Activated CD4-positive, CD25-positive, alpha-beta regulatory T cell treated with anti-CD3 and anti-CD28 coated beads, Interleukin-2, amount 50 U/mL, for 72 hours (primary cell): ENCODE results near the gene OSCP1.

Experiments used
- DNase-seq: peaks from one replicate; pipeline ENCODE4 v3.0.0; 2021

Gene OSCP1

GRCh38 chr1:36443297-36443696, 7.0 kb downstream of the OSCP1 start:
- no peak for DNase-seq

- DNase-seq: no peak
Observed at GRCh38 chr1:36442337-36442736, 7.9 kb downstream of the OSCP1 start.

GRCh38 chr1:36440646-36441045, 9.6 kb downstream of the OSCP1 start:
- DNase-seq: no peak

GRCh38 chr1:36440044-36440443, 10.2 kb downstream of the OSCP1 start:
- DNase-seq: no peak

DNA sequence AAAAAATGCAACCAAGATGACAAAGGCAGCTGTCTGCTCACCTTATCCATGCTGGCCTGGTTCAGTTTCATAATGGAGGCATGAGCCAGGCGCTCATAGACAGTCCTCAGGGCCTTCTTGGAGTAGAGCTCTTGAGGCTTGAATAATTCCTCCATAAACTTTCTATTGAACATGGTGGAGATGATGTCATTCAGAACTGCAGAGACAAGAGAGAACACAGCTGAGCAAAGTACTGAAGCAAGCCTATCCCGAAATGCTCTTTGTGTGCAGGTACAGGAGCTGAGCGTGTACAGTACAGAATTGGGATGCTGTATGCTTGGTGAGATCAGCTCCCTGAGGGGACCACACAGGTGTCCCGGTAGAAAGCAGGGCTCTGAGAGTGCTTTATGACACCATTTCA, 11.5 kb downstream of the OSCP1 start:
- no peak for DNase-seq

- no peak for DNase-seq
Observed at GRCh38 chr1:36436821-36437220, 13.4 kb downstream of the OSCP1 start.

GRCh38 chr1:36433102-36433501, 17.1 kb downstream of the OSCP1 start:
- no peak for DNase-seq

DNA sequence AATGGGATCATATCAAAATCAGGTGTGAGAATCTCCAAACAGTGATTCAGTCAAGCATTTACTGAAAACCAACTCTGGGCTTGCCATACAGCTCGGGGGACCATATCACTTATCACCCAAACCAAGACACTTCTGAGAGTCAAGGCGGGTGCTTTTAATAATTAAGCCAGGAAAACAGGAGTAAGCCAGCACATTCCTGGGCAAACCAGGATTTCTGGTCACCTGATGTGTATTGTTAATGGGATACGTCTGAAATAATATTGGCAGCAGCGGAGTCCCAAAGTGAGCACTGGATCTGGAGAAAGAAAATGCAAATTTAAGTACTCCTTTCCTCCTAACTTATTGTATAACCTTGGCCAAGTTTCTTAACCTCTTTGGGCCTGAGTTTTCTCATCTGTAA, 17.6 kb downstream of the OSCP1 start:
- no peak for DNase-seq

DNA sequence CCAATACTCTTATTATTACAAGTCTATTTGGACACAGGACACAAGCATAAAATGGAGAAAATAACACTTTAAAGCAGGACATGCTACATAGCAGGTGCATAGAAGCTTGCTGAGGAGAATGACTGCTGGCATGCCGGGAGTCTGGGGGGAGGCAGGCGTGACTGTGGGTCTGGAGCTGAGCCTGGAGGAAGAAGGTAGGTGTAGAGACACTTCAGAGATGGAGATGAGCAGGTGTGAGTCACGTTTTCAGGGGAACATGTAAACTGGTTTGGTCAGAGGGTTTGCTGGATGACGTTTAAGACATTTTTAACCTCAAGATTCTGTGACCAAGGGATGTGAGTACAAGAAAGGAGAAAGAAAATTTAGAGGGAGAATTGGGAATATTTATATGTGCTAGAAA, 24.5 kb downstream of the OSCP1 start:
- no peak for DNase-seq

DNA sequence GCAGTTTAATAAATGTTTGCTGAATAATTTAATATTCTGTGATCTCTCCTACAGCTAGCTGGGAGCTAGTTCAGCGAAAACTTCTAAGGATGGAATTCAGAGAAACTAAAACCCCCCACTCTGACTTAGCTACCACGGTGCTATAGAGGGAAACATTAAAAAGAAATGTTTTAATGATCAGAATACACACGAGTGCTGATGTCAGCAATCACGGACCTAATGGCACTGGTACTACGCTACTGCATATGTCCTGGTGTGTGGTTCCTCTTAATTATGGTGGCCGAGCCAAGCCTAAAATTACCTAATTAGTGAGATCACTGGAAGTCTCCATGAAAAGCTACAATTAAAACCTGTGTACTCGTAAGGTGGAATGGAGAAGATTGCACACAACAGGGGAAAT, 28.6 kb downstream of the OSCP1 start:
- DNase-seq: no peak

GRCh38 chr1:36420836-36421317, 29.4 kb downstream of the OSCP1 start:
- peak; percentile 96 for DNase-seq

DNA sequence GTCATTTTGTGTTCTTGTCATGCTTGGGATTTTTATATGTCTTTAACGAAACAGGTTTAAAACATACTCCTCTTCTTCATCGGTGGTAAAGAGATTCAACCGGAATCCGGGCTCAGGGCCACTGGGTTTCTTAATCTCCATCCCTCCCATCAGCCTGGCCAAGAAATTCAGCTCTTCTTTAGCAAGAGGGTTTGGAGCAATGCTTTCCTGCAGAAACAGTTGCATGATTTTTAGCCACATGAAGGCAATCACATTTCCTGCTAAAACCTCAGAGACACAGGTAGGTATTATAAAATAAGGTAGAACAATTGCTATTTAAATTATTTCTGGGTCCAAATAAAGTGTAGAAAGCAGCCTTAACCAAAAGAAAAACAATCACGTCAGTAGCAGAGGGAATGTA, 29.8 kb downstream of the OSCP1 start:
- DNase-seq: no peak

DNA sequence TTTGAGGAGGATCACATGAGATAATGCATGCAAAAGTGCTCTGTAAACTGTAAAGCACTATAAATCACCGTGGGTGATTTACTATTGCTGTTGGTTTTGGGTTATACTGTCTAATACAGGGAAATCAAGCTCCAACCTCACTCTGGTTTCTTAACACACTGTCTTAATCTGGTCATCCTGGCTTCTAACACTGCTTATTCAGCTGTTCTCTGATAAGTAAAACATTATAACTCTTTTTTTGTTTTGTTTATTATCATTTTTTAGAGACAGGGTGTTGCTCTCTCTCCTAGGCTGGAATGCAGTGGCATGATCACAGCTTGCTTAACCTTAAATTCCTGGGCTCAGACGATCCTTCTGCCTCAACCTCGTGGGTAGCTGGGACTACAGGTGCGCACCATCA, 30.7 kb downstream of the OSCP1 start:
- DNase-seq: no peak

GRCh38 chr1:36419140-36419539, 31.1 kb downstream of the OSCP1 start:
- no peak for DNase-seq

DNA sequence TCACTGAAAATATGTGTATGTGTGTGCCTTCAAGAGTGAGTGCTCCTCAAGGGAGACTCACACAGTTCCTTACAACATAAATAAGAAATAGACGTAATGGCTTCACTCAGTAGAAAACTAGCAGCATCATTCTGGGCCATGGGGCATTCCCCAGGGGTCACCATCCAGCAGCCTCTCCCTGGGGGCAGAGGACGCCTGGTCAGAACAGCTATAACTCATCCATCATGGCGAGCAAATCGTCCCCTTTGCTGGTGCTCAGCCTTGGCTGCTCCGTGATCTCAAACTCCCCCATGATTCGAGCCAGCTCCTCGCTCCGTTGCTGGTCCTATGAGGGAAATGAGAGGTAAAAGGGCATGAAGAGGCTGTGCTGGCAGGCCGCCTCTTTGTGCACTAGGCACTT, 32.3 kb downstream of the OSCP1 start:
- no peak for DNase-seq

DNA sequence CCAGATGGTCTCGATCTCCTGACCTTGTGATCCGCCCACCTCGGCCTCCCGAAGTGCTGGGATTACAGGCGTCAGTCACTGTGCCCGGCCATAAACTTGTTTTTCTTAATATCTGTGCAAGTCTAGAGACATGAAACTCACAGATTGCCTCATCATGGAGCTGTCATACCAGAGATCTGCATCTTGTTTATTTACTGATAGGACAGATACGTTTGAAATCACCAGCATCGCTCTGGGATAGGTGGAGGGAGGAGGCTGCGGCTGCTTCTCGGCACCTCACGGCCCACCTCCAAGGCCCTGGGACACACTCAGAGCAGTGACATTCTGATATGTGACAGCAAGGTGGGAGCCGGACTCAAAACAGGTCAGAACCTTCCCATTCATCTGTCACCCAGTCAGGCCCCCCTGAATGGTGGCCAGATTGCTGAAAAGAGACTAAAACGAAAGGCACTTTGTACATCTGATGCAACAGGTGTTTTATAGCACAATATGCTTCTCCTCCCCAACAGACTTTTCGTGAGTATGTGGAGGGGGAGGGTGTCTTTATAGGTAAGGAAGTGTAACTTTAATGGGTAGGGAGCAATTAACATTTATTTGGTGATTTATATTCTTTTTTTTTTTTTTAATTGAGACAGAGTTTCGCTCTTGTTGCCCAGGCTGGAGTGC, 34.5 kb downstream of the OSCP1 start:
- no peak for DNase-seq

DNA sequence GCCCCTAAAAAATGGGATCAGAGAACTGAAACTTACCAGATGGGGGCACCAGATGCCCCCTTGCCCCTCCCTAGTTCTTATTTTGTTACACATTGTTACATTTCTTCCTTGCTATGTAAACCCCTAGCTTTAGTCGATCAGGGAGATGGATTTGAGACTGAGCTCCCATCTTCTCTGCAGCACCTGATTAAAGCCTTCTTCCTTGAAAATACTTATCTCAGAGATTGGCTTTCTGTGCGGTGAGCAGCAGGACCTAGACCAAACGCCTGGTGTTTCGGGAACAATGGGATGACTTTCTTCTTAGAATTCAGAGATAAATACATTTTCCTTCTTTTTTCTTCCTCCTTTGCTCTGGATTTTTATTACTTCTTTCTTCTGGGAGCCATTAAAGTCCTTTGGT, 35.9 kb downstream of the OSCP1 start:
- no peak for DNase-seq

DNA sequence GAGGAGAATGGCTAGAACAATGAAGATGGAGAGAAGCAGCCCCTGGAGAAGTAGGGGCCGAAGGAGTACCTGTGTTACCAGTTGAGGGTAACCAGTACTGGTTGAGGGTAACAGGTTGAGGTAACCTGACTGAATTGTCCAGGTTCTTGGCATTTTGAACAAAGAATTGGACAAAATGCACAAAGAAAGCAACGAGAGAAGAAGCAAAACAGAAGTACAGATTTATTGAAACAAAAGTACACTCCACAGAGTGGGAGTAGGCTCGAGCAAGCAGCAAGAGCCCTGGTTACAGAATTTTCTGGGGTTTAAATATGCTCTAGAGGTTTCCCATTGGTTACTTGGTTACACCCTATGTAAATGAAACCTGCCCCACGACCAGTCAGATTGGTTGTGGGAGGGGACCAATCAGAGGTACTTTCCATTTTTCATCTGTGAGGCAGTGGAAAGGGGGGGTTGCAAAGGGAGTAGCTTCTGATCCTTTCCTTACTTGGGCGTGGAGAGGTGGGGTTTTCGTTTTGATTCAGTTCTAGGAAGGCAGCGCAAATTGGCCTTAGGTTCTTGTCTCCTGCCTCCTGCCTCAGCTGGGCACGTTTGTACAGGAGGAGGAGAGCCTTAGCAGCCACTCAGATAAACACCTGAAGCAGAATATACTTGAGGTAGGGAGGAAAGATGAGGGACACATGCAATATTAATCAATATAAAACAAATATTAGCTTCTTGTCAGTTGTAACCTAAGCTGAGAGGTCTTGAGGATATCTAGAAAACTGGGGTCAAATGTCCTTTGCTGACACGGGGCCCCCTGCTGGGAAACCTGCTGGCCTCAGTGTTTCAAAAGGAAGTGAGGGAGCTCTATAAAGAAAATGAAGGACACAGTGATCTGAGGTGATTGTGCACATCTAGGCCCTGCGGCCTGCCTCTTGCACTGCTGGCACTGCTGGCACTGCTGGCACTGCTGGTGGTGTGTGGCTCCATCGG, 38.3 kb downstream of the OSCP1 start:
- DNase-seq: peak; percentile 37

- DNase-seq: no peak
Observed at GRCh38 chr1:36408479-36408878, 41.8 kb downstream of the OSCP1 start.

DNA sequence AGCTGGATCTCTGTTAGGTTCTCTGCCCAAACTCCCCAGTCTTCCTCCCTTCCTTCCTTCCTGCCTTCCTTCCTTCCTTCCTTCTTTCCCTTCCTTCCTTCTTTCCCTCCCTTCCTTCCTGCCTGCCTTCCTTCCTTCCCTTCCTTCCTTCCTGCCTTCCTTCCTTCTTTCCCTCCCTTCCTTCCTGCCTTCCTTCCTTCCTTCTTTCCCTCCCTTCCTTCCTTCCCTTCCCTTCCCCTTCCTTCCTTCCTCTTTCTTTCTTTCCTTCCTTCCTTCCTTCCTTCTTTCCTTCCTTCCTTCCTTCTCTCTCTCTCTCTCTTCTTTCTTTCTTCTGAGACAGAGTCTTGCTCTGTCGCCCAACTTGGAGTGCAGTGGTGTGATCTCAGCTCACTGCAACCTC, 43.8 kb downstream of the OSCP1 start:
- no peak for DNase-seq

DNA sequence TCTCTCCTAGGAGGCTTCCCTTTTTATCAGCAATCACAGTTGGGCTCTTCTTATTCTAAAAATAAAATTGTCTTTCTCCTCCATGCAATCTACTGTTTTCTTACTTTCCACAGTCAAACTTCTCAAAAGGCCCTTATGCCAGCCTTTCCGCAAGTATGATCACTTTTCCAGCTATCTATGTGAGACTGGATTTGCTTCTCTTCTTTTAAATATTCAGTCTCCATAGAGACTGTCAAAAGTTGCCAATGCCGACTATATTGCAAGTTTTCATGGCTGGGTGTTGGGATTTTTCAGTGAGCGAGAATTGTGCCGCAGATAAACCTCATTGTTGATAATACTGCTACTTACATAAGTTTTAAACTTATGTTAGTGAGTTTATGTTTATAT, 47.8 kb downstream of the OSCP1 start:
- DNase-seq: no peak

GRCh38 chr1:36401602-36402503, 48.4 kb downstream of the OSCP1 start:
- no peak for DNase-seq
